Ecto neural progenitor cell (in vitro differentiated cells): Measurements from ENCODE around the gene DACT2.

ENCODE experiments used
- DNase-seq: peaks from one replicate; pipeline ENCODE4 v3.0.0-alpha.2; 2018; ENCODE audit warnings: low spot score

The DACT2 gene

GRCh38 chr6:168265394-168265793 is 54.2 kb downstream of the DACT2 start:
- DNase-seq: no peak

DNA sequence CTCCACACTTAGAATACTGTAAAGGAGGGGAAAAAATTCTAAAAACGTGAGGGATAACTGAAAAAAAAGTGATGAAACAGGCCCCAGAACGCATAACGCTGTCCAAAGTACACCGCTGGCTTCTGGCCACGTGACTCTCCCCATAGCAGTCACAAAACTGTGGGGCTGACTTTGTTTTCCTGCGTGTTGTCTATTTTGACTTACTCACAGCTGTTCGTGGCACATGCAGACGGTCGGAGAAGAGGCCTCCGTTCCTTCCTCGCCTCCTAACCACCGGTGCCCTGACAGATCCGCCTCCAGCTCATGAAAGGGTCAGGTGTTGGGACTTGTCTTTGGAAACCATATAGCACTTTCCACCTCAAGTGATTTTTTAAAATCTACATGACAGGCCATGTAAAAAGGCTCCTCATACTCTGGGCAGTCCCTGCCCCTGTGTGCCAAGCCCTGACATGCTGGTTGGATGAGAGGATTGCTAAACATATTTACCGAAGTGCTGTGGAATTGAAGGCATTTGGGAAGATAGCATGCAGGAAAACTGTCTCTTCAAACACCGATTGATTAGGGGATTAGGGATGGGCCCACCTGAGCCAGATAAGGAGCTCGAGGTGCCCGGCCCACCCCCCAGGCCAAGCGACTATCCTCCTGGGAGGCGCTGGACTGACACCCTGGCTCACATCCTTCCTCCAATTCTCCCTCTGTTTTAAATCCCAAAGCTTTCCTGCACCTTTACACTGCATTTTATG is 54.8 kb downstream of the DACT2 start:
- DNase-seq: no peak

DNA sequence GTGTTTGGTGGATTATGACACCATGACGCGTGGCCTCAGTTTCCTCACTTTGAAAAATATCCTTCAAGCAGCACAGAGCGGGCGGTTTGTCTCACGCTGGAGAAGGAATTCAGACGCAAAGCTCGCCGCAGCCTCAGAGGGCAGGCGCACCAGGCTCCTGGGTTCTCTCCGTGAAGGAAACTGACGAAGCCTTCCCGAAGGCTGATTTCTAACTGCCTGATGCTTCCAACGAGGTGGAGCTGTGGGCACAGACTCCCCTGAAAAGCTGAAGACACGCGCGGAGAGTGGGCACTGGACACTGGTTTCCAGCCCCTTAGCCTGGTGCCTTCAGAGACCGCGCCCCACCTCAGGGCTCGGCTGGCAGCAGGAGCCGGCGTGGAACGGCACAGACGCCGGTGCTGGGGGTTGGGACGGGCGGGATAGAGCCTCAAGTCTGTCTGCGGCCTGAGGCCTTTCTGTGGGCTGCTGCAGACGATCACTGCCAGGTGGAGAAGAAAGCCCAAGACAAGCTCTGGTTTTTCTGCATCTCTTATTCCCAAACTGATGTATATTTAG is 56.1 kb downstream of the DACT2 start:
- no peak for DNase-seq

DNA sequence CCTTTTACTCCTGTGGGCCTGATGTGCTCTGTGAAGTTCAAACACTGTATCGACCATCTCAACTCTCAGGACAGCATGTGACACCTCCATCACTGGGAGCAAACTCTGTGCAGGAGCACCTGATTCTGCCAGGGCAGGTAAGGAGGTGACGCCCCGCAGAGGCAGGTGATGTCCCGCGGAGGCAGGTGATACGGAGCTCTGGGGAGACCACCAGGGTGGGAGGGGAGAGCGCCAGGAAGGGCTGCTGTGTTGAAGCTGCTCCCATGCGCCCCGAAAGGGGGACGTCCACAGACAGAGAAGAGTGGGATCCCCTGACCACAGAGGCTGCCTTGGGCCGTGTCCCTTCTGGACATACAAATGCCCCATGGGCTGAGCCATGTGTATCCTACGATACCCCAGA is 58.3 kb downstream of the DACT2 start:
- DNase-seq: no peak

GRCh38 chr6:168260420-168260987 is 59.1 kb downstream of the DACT2 start:
- DNase-seq: no peak

GRCh38 chr6:168258795-168259194 is 60.8 kb downstream of the DACT2 start:
- DNase-seq: no peak

DNA sequence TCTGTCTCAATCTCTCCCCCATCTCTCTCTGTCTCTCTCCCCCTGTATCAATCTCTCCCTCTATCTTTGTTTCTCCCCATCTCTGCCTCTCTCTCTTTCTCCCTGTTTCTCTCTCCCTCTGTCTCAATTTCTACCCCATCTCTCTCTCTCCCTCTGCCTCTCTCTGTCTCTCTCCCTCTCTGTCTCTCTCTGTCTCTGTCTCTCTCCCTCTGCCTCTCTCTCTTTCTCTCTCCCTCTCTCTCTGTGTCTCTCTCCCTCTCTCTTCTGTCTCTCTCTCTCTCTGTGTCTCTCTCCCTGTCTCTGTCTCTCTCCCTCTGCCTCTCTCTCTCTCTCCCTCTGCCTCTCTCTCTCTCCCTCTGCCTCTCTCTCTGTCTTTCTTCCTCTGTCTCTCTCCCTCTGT is 62.6 kb downstream of the DACT2 start:
- DNase-seq: no peak
